GM18499 (cell line): ENCODE data around the gene SAMD4A.

Source experiments
- ATAC-seq: cut with Tn5 transposase; IDR thresholded peaks from one replicate; pipeline ENCODE4 v1.9.1; 2021; ENCODE audit warnings: moderate number of reproducible peaks; ENCODE audit not compliant: insufficient read depth, unreplicated experiment

SAMD4A gene, protein sequence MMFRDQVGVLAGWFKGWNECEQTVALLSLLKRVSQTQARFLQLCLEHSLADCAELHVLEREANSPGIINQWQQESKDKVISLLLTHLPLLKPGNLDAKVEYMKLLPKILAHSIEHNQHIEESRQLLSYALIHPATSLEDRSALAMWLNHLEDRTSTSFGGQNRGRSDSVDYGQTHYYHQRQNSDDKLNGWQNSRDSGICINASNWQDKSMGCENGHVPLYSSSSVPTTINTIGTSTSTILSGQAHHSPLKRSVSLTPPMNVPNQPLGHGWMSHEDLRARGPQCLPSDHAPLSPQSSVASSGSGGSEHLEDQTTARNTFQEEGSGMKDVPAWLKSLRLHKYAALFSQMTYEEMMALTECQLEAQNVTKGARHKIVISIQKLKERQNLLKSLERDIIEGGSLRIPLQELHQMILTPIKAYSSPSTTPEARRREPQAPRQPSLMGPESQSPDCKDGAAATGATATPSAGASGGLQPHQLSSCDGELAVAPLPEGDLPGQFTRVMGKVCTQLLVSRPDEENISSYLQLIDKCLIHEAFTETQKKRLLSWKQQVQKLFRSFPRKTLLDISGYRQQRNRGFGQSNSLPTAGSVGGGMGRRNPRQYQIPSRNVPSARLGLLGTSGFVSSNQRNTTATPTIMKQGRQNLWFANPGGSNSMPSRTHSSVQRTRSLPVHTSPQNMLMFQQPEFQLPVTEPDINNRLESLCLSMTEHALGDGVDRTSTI

DNA sequence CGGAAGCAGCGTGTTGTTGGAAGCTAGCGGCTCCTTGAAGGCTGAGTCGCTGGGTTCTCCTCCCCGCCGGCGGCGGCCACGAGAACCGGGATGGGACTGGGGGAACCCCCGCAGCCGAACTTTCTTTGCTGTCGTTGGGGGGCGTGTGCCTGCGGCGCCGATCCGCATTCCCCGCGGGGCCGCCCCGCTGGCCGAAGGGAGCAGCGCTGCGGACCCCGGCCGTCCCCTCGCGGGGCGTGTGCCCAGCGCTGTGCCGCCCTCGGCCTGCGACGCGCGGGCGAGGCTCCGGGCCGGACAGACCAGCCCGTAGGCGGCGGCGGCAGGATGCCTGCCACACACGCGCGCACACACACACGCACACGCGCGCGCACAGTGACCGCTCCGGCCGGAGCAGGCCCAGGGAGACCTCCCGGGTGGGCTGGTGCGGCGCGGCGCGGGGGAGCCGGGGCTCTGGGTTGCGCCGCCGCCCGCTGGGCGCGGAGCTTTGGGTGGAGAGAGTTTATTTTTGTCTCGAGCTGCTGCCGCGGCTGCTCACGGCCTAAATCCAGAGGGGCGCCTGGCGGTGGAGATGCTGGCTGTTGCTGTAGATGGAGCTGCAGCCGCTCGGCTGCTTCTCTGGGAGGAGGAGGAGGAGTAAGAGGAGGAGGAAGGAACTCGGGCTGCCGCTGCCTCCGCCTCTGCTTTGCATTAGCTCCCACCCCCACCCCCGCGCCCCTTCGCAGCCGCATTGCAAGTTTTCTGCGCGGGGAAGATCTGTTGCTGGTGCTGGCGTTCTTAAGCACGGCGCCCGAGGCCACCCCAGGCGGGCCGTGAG lies at the start of gene SAMD4A:
Gene SAMD4A (plus strand): TSS at position 719 of the 814 bp plus-strand sequence. CDS start 789 bp downstream, outside the sequence.
- ATAC-seq, result no peak

DNA sequence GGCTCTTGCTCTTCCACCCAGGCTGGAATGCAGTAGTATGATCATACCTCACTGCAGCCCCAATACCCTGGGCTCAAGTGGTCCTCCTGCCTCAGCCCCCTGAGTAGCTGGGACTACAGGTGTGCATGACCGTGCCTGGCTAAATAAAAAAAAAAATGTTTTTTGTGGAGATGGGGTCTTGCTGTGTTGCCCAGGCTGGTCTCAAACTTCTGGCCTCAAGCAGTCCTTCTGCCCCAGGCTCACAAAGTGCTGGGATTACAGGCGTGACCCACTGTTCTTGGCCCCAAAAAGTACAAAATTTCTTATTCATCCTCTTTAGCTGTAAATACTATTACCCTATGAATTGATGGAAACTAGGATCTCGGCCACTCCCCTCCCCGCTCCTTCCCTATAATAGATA lies 42.5 kb upstream of the SAMD4A start:
- no peak for ATAC-seq

- no peak for ATAC-seq
Observed at GRCh38 chr14:54528973-54529372, 38.0 kb upstream of the SAMD4A start.

- ATAC-seq, result no peak
Observed at GRCh38 chr14:54529811-54530210, 37.1 kb upstream of the SAMD4A start.

GRCh38 chr14:54532111-54533012 lies 34.6 kb upstream of the SAMD4A start:
- ATAC-seq, result peak; percentile 88

- ATAC-seq, result no peak
Observed at GRCh38 chr14:54533100-54533499, 33.8 kb upstream of the SAMD4A start.

GRCh38 chr14:54535126-54535525 lies 31.8 kb upstream of the SAMD4A start:
- ATAC-seq, result no peak

- no peak for ATAC-seq
Observed at GRCh38 chr14:54535646-54536045, 31.3 kb upstream of the SAMD4A start.

GRCh38 chr14:54537651-54538050 lies 29.3 kb upstream of the SAMD4A start:
- no peak for ATAC-seq

- no peak for ATAC-seq
Observed at GRCh38 chr14:54538055-54538454, 28.9 kb upstream of the SAMD4A start.

GRCh38 chr14:54547583-54547982 lies 19.3 kb upstream of the SAMD4A start:
- ATAC-seq, result no peak

GRCh38 chr14:54548491-54548890 lies 18.4 kb upstream of the SAMD4A start:
- ATAC-seq, result no peak

- ATAC-seq, result no peak
Observed at GRCh38 chr14:54549862-54550261, 17.1 kb upstream of the SAMD4A start.

DNA sequence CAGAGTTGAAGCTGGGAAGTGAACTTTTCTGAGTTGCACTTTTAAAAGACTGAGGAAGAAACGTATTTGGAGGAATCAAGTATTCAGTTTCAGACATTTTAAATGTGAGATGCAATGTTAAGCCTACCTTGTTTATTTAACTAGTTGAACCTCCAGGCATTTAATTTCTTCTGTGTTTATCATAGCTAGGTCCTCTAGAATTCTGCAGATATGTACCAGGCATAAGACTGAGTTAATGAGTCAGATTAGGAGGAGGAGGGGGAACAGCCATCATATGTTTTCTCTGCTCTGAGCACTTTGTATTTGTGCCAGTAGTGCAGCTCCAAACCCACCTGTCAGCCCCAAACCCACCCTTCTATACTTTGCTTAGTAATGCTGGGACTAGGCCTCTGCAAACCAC lies 16.4 kb upstream of the SAMD4A start:
- ATAC-seq, result no peak

DNA sequence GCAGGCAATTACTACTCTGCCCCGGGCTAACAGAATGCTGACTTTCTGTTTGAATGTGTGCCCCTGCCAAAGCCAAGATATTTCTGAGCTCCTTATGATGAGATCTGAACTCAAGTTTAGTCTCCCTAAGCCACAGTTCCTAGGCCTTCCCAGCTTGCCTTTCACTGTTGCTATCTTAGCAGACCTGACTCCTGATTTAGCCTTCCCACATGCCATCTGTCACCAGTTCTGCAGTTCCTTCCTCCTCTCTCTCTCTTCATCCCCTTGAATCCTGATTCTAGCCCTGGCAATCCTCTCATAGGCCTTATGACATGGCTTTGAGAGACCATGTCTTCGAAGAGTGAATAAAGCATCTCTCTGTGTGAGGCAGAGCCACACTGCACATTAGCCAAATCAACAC lies 12.5 kb upstream of the SAMD4A start:
- ATAC-seq, result no peak

DNA sequence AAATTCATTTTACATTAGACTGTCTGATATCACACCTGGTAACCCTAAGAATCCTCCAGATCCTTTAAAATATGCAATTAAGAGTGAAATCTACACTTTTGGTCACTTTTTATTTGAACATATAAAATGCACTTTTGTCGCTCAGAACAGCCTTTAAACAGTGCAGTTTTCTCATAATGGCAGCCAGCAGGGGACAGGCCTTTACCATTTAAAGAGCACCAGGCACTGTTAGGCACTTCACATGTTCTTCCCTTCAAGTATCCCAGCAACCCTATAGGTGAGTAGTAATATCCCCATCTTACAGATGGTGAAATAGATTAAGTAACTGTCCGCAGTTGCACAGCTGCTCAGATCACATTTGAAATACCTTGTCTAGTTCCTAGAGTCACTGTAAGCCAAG lies 11.3 kb upstream of the SAMD4A start:
- ATAC-seq, result no peak

DNA sequence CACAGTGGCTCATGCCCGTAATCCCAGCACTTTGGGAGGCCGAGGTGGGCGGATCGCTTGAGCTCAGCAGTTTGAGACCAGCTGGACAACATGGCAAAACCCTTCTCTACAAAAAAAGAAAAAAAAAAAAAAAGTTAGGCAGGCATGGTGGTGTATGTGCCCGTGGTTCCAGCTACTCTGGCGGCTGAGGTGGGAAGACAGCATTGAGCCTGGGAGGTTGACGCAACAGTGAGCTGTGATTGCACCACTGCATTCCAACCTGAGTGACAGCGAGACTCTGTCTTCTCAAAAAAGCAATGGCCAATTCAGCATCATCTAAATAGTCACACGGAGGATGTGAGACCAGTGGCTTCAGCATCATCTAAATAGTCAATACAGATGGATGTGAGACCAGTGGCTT lies 10.4 kb upstream of the SAMD4A start:
- no peak for ATAC-seq

GRCh38 chr14:54562334-54562733 lies 4.6 kb upstream of the SAMD4A start:
- no peak for ATAC-seq

- no peak for ATAC-seq
Observed at GRCh38 chr14:54564071-54564867, 2.7 kb upstream of the SAMD4A start.
